HepG2 (cell line): ENCODE measurements around the gene ZCCHC9. TPM values are rescaled to one million over a fixed set of nuclear protein-coding genes. Genes with fewer than 3 reads are reported as not detected.

Experiments used
- ATAC-seq: fragments of 200-7000 bp; cut with Tn5 transposase; 3 replicates; pipeline ENCODE4 v1.9.1; 2020; ENCODE audit warnings: mild to moderate bottlenecking, moderate library complexity
- BruUV-seq: library from RNA; stranded (reverse); fragments of 400-500 nt; replicated peaks from 2 replicates; lab custom pipeline; 2021; lab: Mats Ljungman, UMichigan
- CTCF ChIA-PET: fragments of 300-600 bp; formaldehyde crosslinking; extraction: SDS; loops from one replicate; lab custom pipeline; 2021; ENCODE audit warnings: low total read pairs, inconsistent platforms, low intra/inter-chr PET ratio; lab: Yijun Ruan, JAX
- POLR2A ChIA-PET: fragments of 350-600 bp; sonication (Branson Sonifier 250); formaldehyde crosslinking; loops from one replicate; lab custom pipeline; 2020; ENCODE audit warnings: antibody characterized with exemption, inconsistent platforms; lab: Yijun Ruan, JAX
- DNase-seq: peaks from one replicate; pipeline ENCODE4 v3.0.0-alpha.2; 2015; ENCODE audit warnings: low spot score
- FAIRE-seq: peaks from 3 replicates; lab custom pipeline; 2011; peaks lifted over from hg19 to GRCh38; lab: Jason Lieb, UNC
- H2AFZ ChIP-seq: one replicate; pipeline ENCODE4 v1.6.1; 2011; ENCODE audit warnings: low read length, inconsistent platforms
- H3K27ac ChIP-seq: fragments of 300-600 bp; 3 replicates; pipeline ENCODE4 v1.8.0; 2011; ENCODE audit warnings: mixed run types, mild to moderate bottlenecking, mixed read lengths, low read length, inconsistent platforms; ENCODE audit not compliant: insufficient read depth; ENCODE audit errors: extremely low read length
- H3K27me3 ChIP-seq, 2 experiments: fragments of 200-600 bp in 1 of 2; 2 replicates in 1 of 2; 3 replicates in 1 of 2; pipeline versions ENCODE4 v1.6.0 to v1.8.0; 2011; ENCODE audit warnings: low read length in 2 of 2, mild to moderate bottlenecking in 2 of 2, moderate library complexity in 2 of 2, inconsistent platforms in 1 of 2; ENCODE audit not compliant: insufficient read depth in 2 of 2, control insufficient read depth in 1 of 2
- H3K36me3 ChIP-seq, 2 experiments: fragments of 200-600 bp in 1 of 2; replicated peaks in 1 of 2; 2 replicates in 1 of 2; 3 replicates in 1 of 2; pipeline versions ENCODE4 v1.5.1 to v1.8.0; 2011; ENCODE audit warnings: low read length in 2 of 2, inconsistent platforms in 1 of 2; ENCODE audit not compliant: insufficient read depth in 2 of 2, control insufficient read depth in 1 of 2
- H3K4me1 ChIP-seq: 2 replicates; pipeline ENCODE4 v1.5.1; 2012; ENCODE audit warnings: low read length, inconsistent platforms; ENCODE audit not compliant: insufficient read depth
- H3K4me2 ChIP-seq: 2 replicates; pipeline ENCODE4 v1.6.0; 2011; ENCODE audit warnings: low read depth, low read length, inconsistent platforms
- H3K4me3 ChIP-seq, 3 experiments: fragments of 200-600 bp in 1 of 3; sonication (generic), shearing (Covaris generic) in 1 of 3; replicated peaks in 1 of 3; 2 replicates each; pipeline ENCODE4 v1.5.1; 2011 to 2016; ENCODE audit warnings: low read length in 3 of 3, inconsistent platforms in 2 of 3, low read depth in 2 of 3, mild to moderate bottlenecking in 2 of 3, control low read depth in 1 of 3, mixed read lengths in 1 of 3; ENCODE audit not compliant: insufficient read depth in 1 of 3
- H3K79me2 ChIP-seq: one replicate; pipeline ENCODE4 v1.6.1; 2011; ENCODE audit warnings: low read length, inconsistent platforms; ENCODE audit not compliant: insufficient read depth
- H3K9ac ChIP-seq: 2 replicates; pipeline ENCODE4 v1.6.0; 2011; ENCODE audit warnings: mild to moderate bottlenecking, low read depth, low read length, inconsistent platforms; ENCODE audit not compliant: insufficient read depth
- H3K9me3 ChIP-seq: 2 replicates; pipeline ENCODE4 v1.5.1; 2012; ENCODE audit warnings: mild to moderate bottlenecking, low read length
- H4K20me1 ChIP-seq: 2 replicates; pipeline ENCODE4 v1.6.0; 2011; ENCODE audit warnings: inconsistent platforms, mild to moderate bottlenecking, low read length, moderate library complexity; ENCODE audit not compliant: insufficient read depth
- DRAP1 ChIP-seq: IDR thresholded peaks from 2 replicates; pipeline ENCODE4 v1.6.1; 2016; ENCODE audit warnings: missing genetic modification reagents, missing compliant biosample characterization
- HDAC1 ChIP-seq: sonication (generic); formaldehyde crosslinking; IDR thresholded peaks from 2 replicates; pipeline ENCODE4 v1.5.1; 2020; ENCODE audit warnings: mild to moderate bottlenecking, missing genetic modification reagents
- JDP2 ChIP-seq: sonication (generic); formaldehyde crosslinking; IDR thresholded peaks from 2 replicates; pipeline ENCODE4 v1.8.1; 2022; ENCODE audit warnings: missing genetic modification reagents, borderline replicate concordance
- MTA1 ChIP-seq: sonication (generic); formaldehyde crosslinking; IDR thresholded peaks from 2 replicates; pipeline ENCODE4 v1.4.0; 2020; ENCODE audit warnings: missing genetic modification reagents, mild to moderate bottlenecking, borderline replicate concordance
- NFE2L1 ChIP-seq: sonication (generic); formaldehyde crosslinking; IDR thresholded peaks from 2 replicates; pipeline ENCODE4 v1.4.0; 2020; ENCODE audit warnings: missing genetic modification reagents, mild to moderate bottlenecking, borderline replicate concordance
- NKX3-1 ChIP-seq: sonication (generic); formaldehyde crosslinking; IDR thresholded peaks from 2 replicates; pipeline ENCODE4 v1.5.0; 2020; ENCODE audit warnings: missing genetic modification reagents
- PHF8 ChIP-seq: sonication (generic); formaldehyde crosslinking; IDR thresholded peaks from 2 replicates; pipeline ENCODE4 v1.5.0; 2020; ENCODE audit warnings: missing genetic modification reagents
- SNAPC2 ChIP-seq: sonication (generic); formaldehyde crosslinking; IDR thresholded peaks from 2 replicates; pipeline ENCODE4 v1.8.1; 2022; ENCODE audit warnings: mild to moderate bottlenecking, missing genetic modification reagents
- SRY ChIP-seq: sonication (generic); formaldehyde crosslinking; IDR thresholded peaks from 2 replicates; pipeline ENCODE4 v1.8.0; 2022; ENCODE audit warnings: mild to moderate bottlenecking, missing genetic modification reagents
- TFDP1 ChIP-seq: IDR thresholded peaks from 2 replicates; pipeline ENCODE4 v1.6.1; 2016; ENCODE audit warnings: missing compliant biosample characterization, missing genetic modification reagents, borderline replicate concordance
- ZNF343 ChIP-seq: sonication (generic); formaldehyde crosslinking; IDR thresholded peaks from 2 replicates; pipeline ENCODE4 v1.4.0; 2020; ENCODE audit warnings: mild to moderate bottlenecking, missing genetic modification reagents
- ZNF577 ChIP-seq: sonication (generic); formaldehyde crosslinking; IDR thresholded peaks from 2 replicates; pipeline ENCODE4 v1.4.0; 2020; ENCODE audit warnings: mild to moderate bottlenecking, low read depth, missing genetic modification reagents, borderline replicate concordance
- ZNF598 ChIP-seq: sonication (generic); formaldehyde crosslinking; IDR thresholded peaks from 2 replicates; pipeline ENCODE4 v1.5.1; 2020; ENCODE audit warnings: mild to moderate bottlenecking, missing genetic modification reagents, borderline replicate concordance
- ZNF607 ChIP-seq: sonication (generic); formaldehyde crosslinking; IDR thresholded peaks from 2 replicates; pipeline ENCODE4 v1.5.1; 2020; ENCODE audit warnings: missing genetic modification reagents, mild to moderate bottlenecking, borderline replicate concordance
- WGBS: methylation state at CpG from one replicate; pipeline ENCODE4 v1.1.6; 2017; ENCODE audit warnings: low lambda C conversion rate; 5-methylcytosine and 5-hydroxymethylcytosine counted together
- in situ Hi-C: cut with HindIII; loops from 2 replicates; pipeline ENCODE4 v1.10.0; 2017; ENCODE audit warnings: low pct_unique_long_range_greater_than_20kb; ENCODE audit not compliant: extremely low pct_ligation_motif_present
- intact Hi-C: fragments of 100-400 bp; cut with micrococcal nuclease; formaldehyde crosslinking; loops from one replicate; pipeline ENCODE4 v1.10.0; 2022; ENCODE audit not compliant: unreplicated experiment
- polyA plus RNA-seq, 8 experiments: library from polyadenylated mRNA; depleted of rRNA in 3 of 8; stranded (reverse) in 7 of 8; unstranded in 1 of 8; fragments of >200 nt; fragmentation: Illumina TruSeq in 4 of 8; extraction: Trizol in 4 of 8; gene quantifications; 2 replicates each; pipeline versions ENCODE4 v1.2.1 to v1.2.3, GENCODE V29; 2011 to 2016; ENCODE audit warnings: low read depth in 4 of 8, missing spikeins in 1 of 8, mixed read lengths in 1 of 8; ENCODE audit not compliant: insufficient read depth in 1 of 8
- total RNA-seq, 5 experiments: library from RNA; depleted of rRNA; stranded (reverse); fragments of >200 nt; fragmentation: Illumina TruSeq; extraction: Trizol; gene quantifications; 2 replicates each; pipeline ENCODE4 v1.2.3, GENCODE V29; 2016; ENCODE audit warnings: low read depth in 1 of 5

Gene ZCCHC9
- total and polyA plus RNA-seq, 2 of the 13 experiments (the other 11 are each of a cell fraction or from before 2014, with no cell fraction given), result 28.7 to 52.5 TPM

- TF ChIP-seq SRY (CRISPR knock-in tag), result no peak
- TF ChIP-seq MTA1 (CRISPR knock-in tag), result no peak
- TF ChIP-seq NKX3-1, result no peak
- TF ChIP-seq NFE2L1 (CRISPR knock-in tag), result no peak
- no peak for TF ChIP-seq ZNF598
- no peak for TF ChIP-seq SNAPC2 (CRISPR knock-in tag)
Observed at GRCh38 chr5:81288021-81288433, 13.4 kb upstream of the ZCCHC9 start (continued).

GRCh38 chr5:81290146-81290545 lies 11.2 kb upstream of the ZCCHC9 start:
- no peaks in the 10 kb centered on the region for H4K20me1 ChIP-seq
- no peak for TF ChIP-seq DRAP1 (CRISPR knock-in tag)
- no peak for TF ChIP-seq ZNF577 (CRISPR knock-in tag)
- TF ChIP-seq TFDP1 (CRISPR knock-in tag), result no peak
- no peak for TF ChIP-seq JDP2 (CRISPR knock-in tag)
- TF ChIP-seq PHF8, result no peak
- TF ChIP-seq HDAC1 (CRISPR knock-in tag), result no peak
- no peak for TF ChIP-seq ZNF607 (CRISPR knock-in tag)
- TF ChIP-seq ZNF343 (CRISPR knock-in tag), result no peak
- TF ChIP-seq, all 625 proteins: peak for 0
- H3K27ac ChIP-seq, result no peak overlapping the region
- ChIA-PET POLR2A (no interaction called here), CTCF (no interaction called here)
- H3K79me2 ChIP-seq, result peaks cover 25% of the 10 kb centered on the region
- H3K4me1 ChIP-seq, result peaks cover 14% of the 10 kb centered on the region; the same call in 1 of the 2 replicates
- no peak overlapping the region for H3K4me2 ChIP-seq
- BruUV-seq, result no TSS peak
- H3K27me3 ChIP-seq, result no peaks in the 10 kb centered on the region
- 0 out of 5 replicates have a peak, but pooled peaks cover 0 to 4% of the 10 kb centered on the region in 2 experiments for H3K36me3 ChIP-seq
- no peak overlapping the region for H2AFZ ChIP-seq
- ATAC-seq, result no peak
- DNase-seq, result no peak
- H3K9me3 ChIP-seq, result peaks cover 17% of the 10 kb centered on the region
- H3K9ac ChIP-seq, result no peak overlapping the region
- in situ Hi-C loops (no loop called here), intact Hi-C loops (no loop called here)
- H3K4me3 ChIP-seq, result no peak overlapping the region
- 92% methylated on average over 1 of the region's 1 CpG for WGBS
- FAIRE-seq, result no peak
